Measurements from ENCODE around the gene KLF16. TPM values are rescaled to one million over a fixed set of nuclear protein-coding genes. Genes with fewer than 3 reads are reported as not detected.

The KLF16 gene
- total and polyA plus RNA-seq, 9 of the 15 experiments (the other 6 are each of a cell fraction or from before 2014, with no cell fraction given) = 0.04 to 60.4 (median 6.8) TPM

DNA sequence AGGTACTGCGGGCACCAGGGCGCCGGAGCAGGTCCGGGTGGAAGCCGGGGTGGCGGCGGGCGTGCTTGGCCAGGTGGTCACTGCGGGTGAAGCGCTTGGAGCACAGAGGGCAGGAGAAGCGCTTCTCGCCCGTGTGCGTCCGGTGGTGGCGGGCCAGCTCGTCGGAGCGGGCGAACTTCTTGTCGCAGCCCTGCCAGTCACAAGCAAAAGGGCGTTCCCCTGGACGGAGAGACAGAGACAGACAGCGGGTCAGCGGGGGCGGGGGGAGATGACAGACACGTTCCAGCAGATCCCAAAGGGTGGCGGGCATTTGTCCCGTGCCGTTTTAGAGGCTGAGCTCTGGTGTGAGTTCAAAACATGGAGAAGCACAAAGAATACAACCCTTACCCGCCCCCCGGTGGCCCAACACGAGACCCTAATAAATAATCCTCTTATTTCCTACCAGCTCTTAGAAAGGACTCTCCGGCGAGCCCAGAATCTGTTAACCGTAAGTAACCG is 8.8 kb downstream of the KLF16 start (continued):
- TF ChIP-seq ZNF316 (IDR thresholded peaks at IDR 0.05) (no peak), ZKSCAN3 (CRISPR knock-in tag; IDR thresholded peaks at IDR 0.05) (no peak), KDM5B (IDR thresholded peaks at IDR 0.05; ENCODE audit: insufficient replicate concordance, low read depth, low read length) (no peak), MCM3 (IDR thresholded peaks at IDR 0.05) (no peak), ZNF639 (CRISPR knock-in tag; conservative IDR thresholded peaks at IDR 0.05 in 1 of 2, IDR thresholded peaks at IDR 0.05 in 1 of 2) (no peak), ZNF146 (CRISPR knock-in tag; IDR thresholded peaks at IDR 0.05; ENCODE audit: unreplicated experiment) (no peak), ZNF436 (CRISPR knock-in tag; IDR thresholded peaks at IDR 0.05) (no peak), ETV6 (IDR thresholded peaks at IDR 0.05; ENCODE audit: borderline replicate concordance in 1 of 2, low read depth in 2 of 2, low read length in 1 of 2) (no peak), ETV6 (CRISPR knock-in tag; IDR thresholded peaks at IDR 0.05; ENCODE audit: borderline replicate concordance) (no peak), ZBTB8A (IDR thresholded peaks at IDR 0.05; ENCODE audit: partially characterized antibody) (no peak), ZBTB34 (CRISPR knock-in tag; IDR thresholded peaks at IDR 0.05) (no peak), ATF6 (CRISPR knock-in tag; IDR thresholded peaks at IDR 0.05) (0 out of 2 replicates have a peak, but pooled peaks have one; percentile 35), POLR2G (IDR thresholded peaks at IDR 0.05; ENCODE audit: low read depth, low read length) (peak; percentile 62; the same call in 1 of the 2 replicates), ZNF830 (CRISPR knock-in tag; IDR thresholded peaks at IDR 0.05) (no peak), ZNF408 (CRISPR knock-in tag; IDR thresholded peaks at IDR 0.05; ENCODE audit: low read depth) (no peak), ZNF140 (CRISPR knock-in tag; IDR thresholded peaks at IDR 0.05) (no peak), GTF2B (IDR thresholded peaks at IDR 0.05; ENCODE audit: extremely low read depth, insufficient read length) (no peak), KLF10 (CRISPR knock-in tag; IDR thresholded peaks at IDR 0.05) (no peak)
- TF ChIP-seq, protein P1, sequence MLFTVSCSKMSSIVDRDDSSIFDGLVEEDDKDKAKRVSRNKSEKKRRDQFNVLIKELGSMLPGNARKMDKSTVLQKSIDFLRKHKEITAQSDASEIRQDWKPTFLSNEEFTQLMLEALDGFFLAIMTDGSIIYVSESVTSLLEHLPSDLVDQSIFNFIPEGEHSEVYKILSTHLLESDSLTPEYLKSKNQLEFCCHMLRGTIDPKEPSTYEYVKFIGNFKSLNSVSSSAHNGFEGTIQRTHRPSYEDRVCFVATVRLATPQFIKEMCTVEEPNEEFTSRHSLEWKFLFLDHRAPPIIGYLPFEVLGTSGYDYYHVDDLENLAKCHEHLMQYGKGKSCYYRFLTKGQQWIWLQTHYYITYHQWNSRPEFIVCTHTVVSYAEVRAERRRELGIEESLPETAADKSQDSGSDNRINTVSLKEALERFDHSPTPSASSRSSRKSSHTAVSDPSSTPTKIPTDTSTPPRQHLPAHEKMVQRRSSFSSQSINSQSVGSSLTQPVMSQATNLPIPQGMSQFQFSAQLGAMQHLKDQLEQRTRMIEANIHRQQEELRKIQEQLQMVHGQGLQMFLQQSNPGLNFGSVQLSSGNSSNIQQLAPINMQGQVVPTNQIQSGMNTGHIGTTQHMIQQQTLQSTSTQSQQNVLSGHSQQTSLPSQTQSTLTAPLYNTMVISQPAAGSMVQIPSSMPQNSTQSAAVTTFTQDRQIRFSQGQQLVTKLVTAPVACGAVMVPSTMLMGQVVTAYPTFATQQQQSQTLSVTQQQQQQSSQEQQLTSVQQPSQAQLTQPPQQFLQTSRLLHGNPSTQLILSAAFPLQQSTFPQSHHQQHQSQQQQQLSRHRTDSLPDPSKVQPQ (CRISPR knock-in tag; IDR thresholded peaks at IDR 0.05; ENCODE audit: borderline replicate concordance) = no peak
